Liver (tissue), 9 donors: ENCODE measurements around the gene ADARB1. TPM values are rescaled to one million over a fixed set of nuclear protein-coding genes. Genes with fewer than 3 reads are reported as not detected.

Experiments
- DNase-seq: peaks from one replicate; pipeline ENCODE4 v3.0.0-alpha.2; 2017; ENCODE audit warnings: low spot score
- H3K27ac ChIP-seq, 2 donors: one replicate each; pipeline ENCODE4 v1.7.0; 2013; ENCODE audit warnings: inconsistent platforms in 2 of 2, low read length in 2 of 2, control low read depth in 1 of 2, low read depth in 1 of 2, mild to moderate bottlenecking in 1 of 2
- H3K27me3 ChIP-seq, 4 donors: one replicate each; pipeline versions ENCODE4 v1.6.1 to v1.7.0; 2013; ENCODE audit warnings: low read length in 3 of 4, inconsistent platforms in 1 of 4, mild to moderate bottlenecking in 1 of 4, moderate library complexity in 1 of 4; ENCODE audit not compliant: control insufficient read depth in 4 of 4, insufficient read depth in 4 of 4
- H3K36me3 ChIP-seq, 4 donors: one replicate each; pipeline versions ENCODE4 v1.6.1 to v1.7.0; 2013; ENCODE audit warnings: low read length in 3 of 4, mild to moderate bottlenecking in 3 of 4, low read depth in 1 of 4, moderate library complexity in 1 of 4; ENCODE audit not compliant: control insufficient read depth in 4 of 4, insufficient read depth in 3 of 4
- H3K4me1 ChIP-seq, 4 donors: one replicate each; pipeline versions ENCODE4 v1.6.1 to v1.7.0; 2013; ENCODE audit warnings: low read length in 3 of 4, mild to moderate bottlenecking in 3 of 4, moderate library complexity in 1 of 4; ENCODE audit not compliant: control insufficient read depth in 4 of 4, insufficient read depth in 4 of 4
- H3K4me3 ChIP-seq, 3 donors: one replicate each; pipeline versions ENCODE4 v1.6.1 to v1.7.0; 2013; ENCODE audit warnings: low read length in 3 of 3, control low read depth in 1 of 3, low read depth in 1 of 3, mild to moderate bottlenecking in 1 of 3
- H3K9ac ChIP-seq, 2 donors: one replicate each; pipeline ENCODE4 v1.7.0; 2013; ENCODE audit warnings: low read length in 2 of 2, mild to moderate bottlenecking in 2 of 2, moderate library complexity in 2 of 2, control low read depth in 1 of 2, low read depth in 1 of 2
- H3K9me3 ChIP-seq, 4 donors: one replicate each; pipeline versions ENCODE4 v1.6.1 to v1.7.0; 2013; ENCODE audit warnings: low read length in 3 of 4; ENCODE audit not compliant: control insufficient read depth in 4 of 4
- CTCF ChIP-seq: fragments of 150-350 bp; IDR thresholded peaks from 2 replicates; pipeline ENCODE4 v1.5.1; 2017; ENCODE audit warnings: improper control_type of control experiment, low read depth, low read length; ENCODE audit not compliant: missing input control
- FOXA1 ChIP-seq: IDR thresholded peaks from 2 replicates; pipeline ENCODE4 v1.6.1; 2016; ENCODE audit warnings: antibody characterized with exemption
- GABPA ChIP-seq, 2 donors: IDR thresholded peaks in 1 of 2; conservative IDR thresholded peaks in 1 of 2; 2 replicates each; pipeline ENCODE4 v1.6.1; 2016; ENCODE audit warnings: antibody characterized with exemption in 2 of 2, mild to moderate bottlenecking in 1 of 2, moderate library complexity in 1 of 2
- JUND ChIP-seq, 2 donors: IDR thresholded peaks; 2 replicates each; pipeline ENCODE4 v1.6.1; 2016; ENCODE audit warnings: antibody characterized with exemption in 2 of 2
- RAD21 ChIP-seq, 2 donors: IDR thresholded peaks; 2 replicates each; pipeline ENCODE4 v1.6.1; 2016; ENCODE audit warnings: antibody characterized with exemption in 2 of 2, mild to moderate bottlenecking in 2 of 2
- REST ChIP-seq: IDR thresholded peaks from 2 replicates; pipeline ENCODE4 v1.6.1; 2016; ENCODE audit warnings: antibody characterized with exemption, mild to moderate bottlenecking
- SP1 ChIP-seq: IDR thresholded peaks from 2 replicates; pipeline ENCODE4 v1.6.1; 2018; ENCODE audit warnings: antibody characterized with exemption, mild to moderate bottlenecking
- TAF1 ChIP-seq: conservative IDR thresholded peaks from 2 replicates; pipeline ENCODE4 v1.6.1; 2016; ENCODE audit warnings: antibody characterized with exemption, mild to moderate bottlenecking
- YY1 ChIP-seq: IDR thresholded peaks from 2 replicates; pipeline ENCODE4 v1.6.1; 2016; ENCODE audit warnings: antibody characterized with exemption, mild to moderate bottlenecking
- ZBTB33 ChIP-seq: IDR thresholded peaks from 2 replicates; pipeline ENCODE4 v1.6.1; 2016; ENCODE audit warnings: antibody characterized with exemption
- WGBS: extraction: QIAGEN DNeasy Blood & Tissue Kit; methylation state at CpG from one replicate; pipeline ENCODE4 v1.1.7; 2013; 5-methylcytosine and 5-hydroxymethylcytosine counted together
- polyA plus RNA-seq, 2 donors: library from polyadenylated mRNA; stranded (reverse) in 1 of 2; unstranded in 1 of 2; fragments of 200-250 nt in 1 of 2; fragments of >200 nt in 1 of 2; fragmentation: Nextera tagmentation in 1 of 2; extraction: Ambion mirVana in 1 of 2; gene quantifications; one replicate each; pipeline versions ENCODE4 v1.2.1 to v1.2.3, GENCODE V29; 2013 to 2015
- total RNA-seq, 2 donors: library from RNA; depleted of rRNA; stranded (reverse); fragments of >200 nt; gene quantifications; one replicate each; pipeline ENCODE4 v1.2.3, GENCODE V29; 2014
- TF ChIP-seq, protein P1 (sequence below): IDR thresholded peaks from 2 replicates; pipeline ENCODE4 v1.6.1; 2016; ENCODE audit warnings: antibody characterized with exemption
- donor health status: healthy.
- donor health status: healthy.
- donor health status: healthy.
- donor health status: healthy.
- donor health status: healthy.

ADARB1 gene
- total and polyA plus RNA-seq, 4 donors = 1.6 to 7.8 (median 2.9) TPM

GRCh38 chr21:45164124-45164511 lies 89.7 kb downstream of the ADARB1 start (continued):
- no peak for TF ChIP-seq ZBTB33

DNA sequence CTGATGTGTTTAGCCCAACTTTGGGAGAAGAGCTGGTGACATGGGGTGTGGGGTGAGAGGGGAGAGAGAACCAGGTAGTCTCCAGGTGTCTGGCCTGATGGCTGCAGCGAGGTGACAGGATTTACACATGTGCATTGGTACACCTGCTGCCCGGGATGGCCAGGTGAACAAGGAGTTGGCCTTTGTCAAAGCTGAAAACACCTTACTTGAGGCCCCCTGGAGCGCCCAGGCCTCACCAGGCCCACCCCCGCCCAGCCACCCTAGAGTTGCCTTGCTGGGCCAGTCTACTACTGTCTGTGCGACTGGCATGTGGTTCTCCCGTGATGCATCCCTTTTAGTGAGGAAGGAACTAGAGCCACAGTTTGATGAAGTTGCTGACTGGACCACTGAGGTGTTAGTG lies 90.5 kb downstream of the ADARB1 start:
- DNase-seq = no peak
- Histone ChIP-seq H3K36me3 (no peaks in the 10 kb centered on the region), H3K9me3 (no peaks in the 10 kb centered on the region), H3K9ac (no peak overlapping the region), H3K27ac (no peak overlapping the region), H3K4me1 (peaks cover 0 to 10% (median 3%) of the 10 kb centered on the region in 4 donors), H3K27me3 (no peaks in the 10 kb centered on the region), H3K4me3 (no peak overlapping the region)
- TF ChIP-seq TAF1 = no peak
- TF ChIP-seq YY1 = no peak
- TF ChIP-seq, protein P1, sequence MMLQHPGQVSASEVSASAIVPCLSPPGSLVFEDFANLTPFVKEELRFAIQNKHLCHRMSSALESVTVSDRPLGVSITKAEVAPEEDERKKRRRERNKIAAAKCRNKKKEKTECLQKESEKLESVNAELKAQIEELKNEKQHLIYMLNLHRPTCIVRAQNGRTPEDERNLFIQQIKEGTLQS = no peak
- TF ChIP-seq CTCF = no peak
- no peak for TF ChIP-seq FOXA1
- no peak for TF ChIP-seq JUND (IDR thresholded peaks at IDR 0.05)
- no peak for TF ChIP-seq SP1
- no peak for TF ChIP-seq GABPA (IDR thresholded peaks at IDR 0.05 in 1 of 2, conservative IDR thresholded peaks at IDR 0.05 in 1 of 2)
- no peak for TF ChIP-seq REST
- no peak for TF ChIP-seq ZBTB33
- no peak for TF ChIP-seq RAD21 (IDR thresholded peaks at IDR 0.05)
- 94% methylated on average over 6 of the region's 6 CpGs for WGBS
